Measurements from ENCODE around the gene MIGA2.

- TF ChIP-seq POLR2A (IDR thresholded peaks at IDR 0.05; ENCODE audit: low read length) (no peak), GATA1 (IDR thresholded peaks at IDR 0.05; ENCODE audit: low read depth, low read length) (no peak)
Measured at GRCh38 chr9:129002992-129003391, 33.4 kb upstream of the MIGA2 start.
